Measurements from ENCODE around the gene SAMD4A.

DNA sequence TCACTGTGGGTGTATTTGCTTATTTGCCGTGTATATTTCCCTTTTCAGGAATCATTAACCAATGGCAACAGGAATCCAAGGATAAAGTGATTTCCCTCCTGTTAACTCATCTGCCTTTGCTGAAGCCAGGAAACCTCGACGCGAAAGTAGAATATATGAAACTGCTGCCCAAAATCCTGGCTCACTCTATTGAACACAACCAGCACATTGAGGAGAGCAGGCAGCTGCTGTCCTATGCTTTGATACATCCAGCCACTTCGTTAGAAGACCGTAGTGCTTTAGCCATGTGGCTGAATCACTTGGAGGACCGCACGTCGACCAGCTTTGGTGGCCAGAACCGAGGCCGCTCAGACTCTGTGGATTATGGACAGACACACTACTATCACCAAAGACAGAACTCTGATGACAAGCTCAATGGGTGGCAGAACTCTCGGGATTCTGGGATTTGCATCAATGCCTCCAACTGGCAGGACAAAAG lies 135.1 kb downstream of the SAMD4A start:
- TF ChIP-seq, protein P1, sequence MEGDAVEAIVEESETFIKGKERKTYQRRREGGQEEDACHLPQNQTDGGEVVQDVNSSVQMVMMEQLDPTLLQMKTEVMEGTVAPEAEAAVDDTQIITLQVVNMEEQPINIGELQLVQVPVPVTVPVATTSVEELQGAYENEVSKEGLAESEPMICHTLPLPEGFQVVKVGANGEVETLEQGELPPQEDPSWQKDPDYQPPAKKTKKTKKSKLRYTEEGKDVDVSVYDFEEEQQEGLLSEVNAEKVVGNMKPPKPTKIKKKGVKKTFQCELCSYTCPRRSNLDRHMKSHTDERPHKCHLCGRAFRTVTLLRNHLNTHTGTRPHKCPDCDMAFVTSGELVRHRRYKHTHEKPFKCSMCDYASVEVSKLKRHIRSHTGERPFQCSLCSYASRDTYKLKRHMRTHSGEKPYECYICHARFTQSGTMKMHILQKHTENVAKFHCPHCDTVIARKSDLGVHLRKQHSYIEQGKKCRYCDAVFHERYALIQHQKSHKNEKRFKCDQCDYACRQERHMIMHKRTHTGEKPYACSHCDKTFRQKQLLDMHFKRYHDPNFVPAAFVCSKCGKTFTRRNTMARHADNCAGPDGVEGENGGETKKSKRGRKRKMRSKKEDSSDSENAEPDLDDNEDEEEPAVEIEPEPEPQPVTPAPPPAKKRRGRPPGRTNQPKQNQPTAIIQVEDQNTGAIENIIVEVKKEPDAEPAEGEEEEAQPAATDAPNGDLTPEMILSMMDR (conservative IDR thresholded peaks at IDR 0.05 in 1 of 2, IDR thresholded peaks at IDR 0.05 in 1 of 2; ENCODE audit: extremely low read depth in 1 of 2, insufficient read depth in 1 of 2, low read depth in 1 of 2, low read length in 2 of 2) = no peak
- TF ChIP-seq EZH2 (IDR thresholded peaks at IDR 0.05; ENCODE audit: borderline replicate concordance, low read length) = no peak

Measured in mammary epithelial cell (primary cell).